Kasumi-1 (cell line): ENCODE measurements around the gene CELF4.

Experiments
- DNase-seq, 2 experiments: peaks; one replicate each; lab custom pipeline; 2025; lab: John Stamatoyannopoulos, UW

The CELF4 gene

DNA sequence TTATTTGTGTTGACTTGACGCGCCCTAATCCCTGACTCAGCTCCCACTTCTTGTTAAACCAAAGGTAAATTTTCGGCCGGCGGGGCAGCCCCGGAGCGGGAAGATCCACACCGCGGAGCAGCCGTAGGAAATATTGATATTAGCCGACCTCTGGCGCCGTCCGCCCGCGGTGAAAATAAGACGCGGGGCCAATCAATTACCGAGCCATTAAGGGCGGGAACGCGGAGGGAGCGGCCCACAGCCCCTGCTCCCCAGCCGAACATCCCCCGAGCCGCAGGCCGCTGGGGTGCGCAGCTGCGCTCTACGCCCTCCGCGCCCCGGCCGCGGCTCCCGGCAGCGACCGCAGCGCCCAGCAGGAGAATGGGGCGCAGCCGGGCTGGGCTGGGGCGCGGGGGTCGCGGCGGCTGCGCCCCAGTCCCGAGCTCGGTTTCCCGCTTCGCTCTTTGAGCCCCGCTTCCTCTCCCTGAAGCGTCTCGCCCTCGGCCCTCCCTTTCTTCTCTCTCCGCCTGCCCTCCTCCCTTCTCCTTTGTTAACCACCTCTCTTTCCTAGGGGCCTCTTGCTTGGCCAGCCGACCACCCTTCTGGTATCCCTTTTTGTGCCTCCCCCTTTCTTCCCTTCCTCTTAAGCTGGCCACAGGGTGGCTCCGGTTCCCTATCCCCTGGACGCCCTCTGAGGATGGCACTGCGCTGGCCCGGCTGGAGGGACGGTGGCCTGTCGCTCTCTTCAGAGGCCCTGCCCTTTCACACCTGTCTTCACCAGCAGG is 40.9 kb downstream of the CELF4 start:
- DNase-seq, result no peak

DNA sequence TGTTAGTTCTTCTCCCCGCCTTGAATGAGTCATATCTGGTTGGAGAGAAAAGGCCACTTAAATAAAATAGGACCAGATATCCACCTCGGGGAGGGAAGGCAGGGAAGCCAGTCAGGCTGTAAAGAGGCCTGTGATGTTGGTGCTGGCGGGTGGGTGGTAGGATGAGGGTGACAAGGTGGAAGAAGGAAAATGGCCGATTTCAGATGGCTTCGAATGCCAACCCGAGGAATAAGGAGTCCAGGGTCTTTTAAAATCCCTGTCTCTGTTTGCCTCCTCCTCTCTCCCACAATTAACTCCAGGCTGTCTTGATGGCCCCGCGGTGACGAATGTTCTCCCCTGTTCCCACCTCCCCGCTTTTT is 41.5 kb downstream of the CELF4 start:
- DNase-seq, result no peak

DNA sequence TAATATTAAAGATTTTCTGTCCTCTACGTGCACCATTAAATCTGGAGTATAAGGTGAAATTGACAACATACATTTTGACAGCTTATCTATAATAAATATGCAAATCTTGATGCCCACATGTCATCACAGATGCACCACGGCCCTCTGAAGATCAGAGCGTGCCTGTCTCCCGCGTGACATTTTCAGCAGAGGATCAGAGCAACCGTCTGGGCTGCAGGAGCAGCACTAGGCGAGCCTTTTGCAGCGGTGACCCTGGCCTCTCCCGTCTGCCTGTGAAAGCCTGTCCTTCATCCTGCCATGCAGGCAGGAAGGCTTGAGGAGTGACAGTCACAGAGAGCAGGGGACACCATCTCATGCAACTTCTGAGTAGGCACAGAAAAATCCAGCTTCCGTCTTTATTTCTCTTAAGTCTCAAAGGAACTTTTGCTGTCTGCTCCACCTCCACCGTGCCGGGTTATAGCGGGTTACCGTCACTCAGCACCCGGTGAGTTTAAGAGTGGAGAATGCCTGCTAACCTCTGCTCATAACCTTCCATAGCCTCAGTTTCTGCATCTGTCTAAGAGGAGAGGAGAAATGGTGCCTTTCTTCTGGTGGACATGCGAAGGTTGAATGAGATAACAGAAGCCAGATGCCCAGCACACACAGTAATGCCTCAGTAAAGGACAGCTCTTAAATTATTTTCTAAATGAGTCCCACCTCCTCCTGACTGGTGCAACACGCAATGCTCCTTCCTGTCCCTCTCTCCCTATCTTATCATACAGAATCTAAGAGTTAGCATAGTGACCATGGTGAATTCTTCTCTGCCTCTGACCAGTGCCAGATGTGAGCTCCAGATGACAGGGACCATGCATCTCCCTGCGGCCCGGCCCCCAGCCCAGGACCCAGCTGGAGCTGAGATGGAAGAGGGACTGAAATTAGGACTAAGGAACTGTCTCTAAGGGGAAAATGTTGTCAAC is 43.8 kb downstream of the CELF4 start:
- DNase-seq, result no peak

DNA sequence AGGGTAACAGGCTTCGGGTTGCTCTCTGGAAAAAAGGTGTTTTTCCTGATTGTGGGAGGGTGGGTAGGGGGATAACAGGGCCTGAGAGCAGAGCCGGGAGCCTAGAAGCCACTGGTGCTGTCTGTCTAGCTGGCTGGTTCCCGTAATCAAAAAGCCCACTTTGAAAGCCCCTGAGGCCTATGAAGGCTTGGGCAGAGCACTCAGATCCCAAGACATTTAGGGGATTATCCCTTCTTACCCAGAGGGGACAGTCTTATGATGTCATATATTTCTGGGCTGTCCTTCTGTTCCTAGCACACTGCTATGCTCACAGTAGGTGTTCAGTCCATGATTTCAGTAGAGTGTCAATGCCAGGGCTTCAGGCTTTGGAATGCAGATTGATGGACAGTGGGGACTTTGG is 45.1 kb downstream of the CELF4 start:
- DNase-seq, result no peak

DNA sequence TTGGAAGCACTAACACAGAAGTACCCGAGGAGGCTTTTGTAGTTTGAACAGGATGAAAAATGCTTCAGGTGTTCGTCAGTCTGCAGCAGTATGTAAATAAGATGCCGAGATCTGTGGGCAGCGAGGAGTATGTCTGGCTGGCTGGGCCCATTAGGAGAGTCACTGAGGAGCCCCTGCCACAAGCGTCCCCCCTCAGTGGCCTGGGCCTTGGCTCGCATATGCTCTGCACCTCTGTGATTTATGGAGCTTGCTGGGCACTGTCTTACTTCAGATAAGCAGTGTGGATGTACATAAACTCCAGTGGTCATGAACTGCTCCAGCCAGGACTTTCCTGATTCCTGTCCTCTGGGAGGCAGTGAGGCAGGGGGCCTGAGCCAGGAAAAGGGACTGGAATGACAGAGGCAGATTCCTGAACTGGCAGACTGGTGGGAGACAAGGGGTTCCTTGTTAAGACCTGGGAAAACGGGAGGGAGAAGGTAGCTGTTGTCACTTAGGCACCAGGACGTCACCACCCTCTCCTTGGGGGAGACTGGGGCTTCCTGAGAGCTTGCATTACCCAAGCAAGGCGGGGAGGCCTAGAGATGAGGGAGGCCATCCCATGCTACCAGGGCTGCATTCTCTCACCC is 46.0 kb downstream of the CELF4 start:
- DNase-seq, result no peak

DNA sequence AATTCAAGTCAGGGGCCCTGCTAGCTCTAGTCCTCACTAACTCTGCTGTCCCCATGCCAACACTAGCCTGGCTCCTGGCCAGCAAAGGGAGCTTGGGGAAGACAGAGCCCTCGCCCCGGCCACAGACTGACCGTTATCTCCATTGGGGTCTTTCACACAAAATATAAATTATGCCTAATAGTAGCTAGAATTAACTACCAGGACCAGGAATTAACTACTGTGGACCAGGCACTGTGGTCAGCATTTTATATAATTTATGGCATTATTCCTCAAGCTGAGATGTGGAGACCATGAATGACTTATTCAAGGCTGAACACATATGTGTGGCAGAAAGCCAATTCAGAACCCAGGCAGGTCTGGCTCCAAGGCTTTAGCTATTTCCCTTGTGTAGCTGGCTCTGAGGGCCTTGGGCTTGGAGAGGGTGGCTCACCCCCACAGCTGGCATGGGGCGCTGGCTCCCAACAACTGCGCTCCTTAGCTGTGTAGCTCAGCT is 49.2 kb downstream of the CELF4 start:
- DNase-seq, result no peak

DNA sequence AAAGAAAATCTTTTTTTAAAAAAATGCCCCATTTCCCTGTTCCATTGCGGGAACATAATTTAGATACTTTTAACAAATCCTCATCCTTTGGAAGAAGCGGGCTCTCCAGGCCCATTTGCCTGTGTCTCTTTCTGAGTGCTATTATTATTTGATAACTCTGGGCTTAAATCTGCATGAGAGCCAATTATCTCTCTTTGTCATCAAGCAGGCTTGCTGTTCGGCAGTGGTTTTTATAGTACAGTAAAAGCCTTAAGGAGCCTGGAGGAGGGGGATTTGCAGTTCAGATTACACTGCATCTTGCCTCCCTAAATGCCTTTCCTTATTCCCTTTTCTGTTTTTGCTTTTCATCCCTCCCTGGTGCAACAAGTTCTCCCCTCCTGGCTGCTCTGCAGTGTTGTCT is 50.6 kb downstream of the CELF4 start:
- no peak for DNase-seq

DNA sequence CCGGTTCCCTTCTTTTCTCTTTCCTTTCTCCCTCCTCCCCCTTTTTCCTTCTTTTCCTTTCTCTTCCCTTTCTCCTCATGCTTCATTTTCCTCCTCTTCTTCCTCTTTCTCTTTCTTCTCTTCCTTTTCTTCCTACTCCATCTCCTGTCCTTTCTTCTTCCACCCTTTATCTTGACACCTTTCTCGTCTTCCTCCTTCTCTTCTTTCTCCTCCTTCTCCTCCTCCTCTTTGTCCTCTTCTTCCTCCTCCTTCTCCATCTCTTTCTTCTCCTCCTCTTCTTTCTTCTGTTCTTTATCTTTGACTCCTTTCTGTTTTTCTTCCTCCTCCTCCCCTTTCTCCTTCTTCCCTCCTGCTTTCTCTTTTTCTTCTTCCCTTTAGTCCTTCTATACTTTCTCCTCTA is 53.2 kb downstream of the CELF4 start:
- no peak for DNase-seq

DNA sequence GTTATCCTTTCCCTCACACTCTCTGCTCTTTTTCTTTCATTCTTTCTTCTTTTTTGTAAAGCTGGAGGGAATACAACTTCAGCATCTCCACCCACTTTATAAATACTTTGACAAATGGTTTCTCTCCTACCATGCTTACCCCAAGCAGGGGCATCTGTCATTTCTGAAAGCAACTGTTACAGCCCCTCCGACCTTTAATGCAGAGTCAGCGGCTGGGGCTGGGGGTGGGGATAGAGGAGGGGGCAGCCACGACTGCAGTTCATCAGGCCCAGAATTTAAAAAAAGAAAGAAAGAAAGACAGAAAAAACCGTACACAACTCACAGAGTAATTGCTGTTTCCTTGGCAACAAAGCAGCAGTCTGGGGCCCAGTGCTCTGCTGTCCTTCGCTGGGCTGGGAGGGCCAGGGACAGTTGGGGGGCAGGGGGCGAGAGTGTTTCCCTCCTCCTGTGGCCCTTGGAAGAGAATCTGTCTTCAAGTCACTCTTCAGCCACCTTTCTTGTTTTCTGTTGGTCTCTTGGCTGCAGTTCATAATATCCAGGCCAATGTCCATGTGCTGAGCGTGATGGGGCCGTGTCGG is 53.8 kb downstream of the CELF4 start:
- DNase-seq, result no peak

DNA sequence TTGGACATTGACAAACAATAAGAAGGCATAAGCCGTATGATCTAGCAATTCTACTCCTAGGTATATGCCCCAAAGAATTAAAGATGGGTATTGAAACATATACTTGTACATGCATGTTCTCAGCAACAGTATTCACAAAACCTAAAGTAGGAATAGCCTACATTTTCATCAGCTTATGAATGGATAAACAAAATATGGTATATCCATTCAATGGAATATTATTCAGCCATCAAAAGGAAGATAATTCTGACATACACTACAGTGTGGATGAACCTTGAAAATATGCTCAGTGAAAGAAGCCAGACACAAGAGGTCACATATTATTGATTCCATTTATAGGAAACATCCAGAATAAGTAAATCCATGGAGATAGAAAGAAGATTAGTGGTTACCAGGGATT is 56.0 kb downstream of the CELF4 start:
- DNase-seq, result no peak

DNA sequence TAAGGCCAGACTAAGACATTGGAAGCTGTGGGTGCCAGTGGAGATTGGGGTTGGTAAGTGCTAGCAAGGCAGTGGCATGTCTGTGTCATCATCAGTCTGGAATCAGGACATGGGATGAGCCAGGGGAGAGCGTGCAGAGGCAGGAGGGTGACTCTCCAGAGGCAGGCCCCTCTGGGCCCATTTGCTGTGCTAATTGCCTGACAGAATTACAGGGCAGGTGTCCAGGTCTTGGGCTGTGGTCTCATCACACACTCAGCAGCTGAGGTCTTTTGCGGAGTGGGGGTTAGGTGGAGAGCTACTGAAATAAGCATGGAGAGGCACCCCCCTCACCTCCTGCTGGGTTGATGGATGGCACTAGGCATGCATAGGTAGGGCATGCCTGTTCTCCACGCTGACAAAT is 57.4 kb downstream of the CELF4 start:
- DNase-seq, result no peak

DNA sequence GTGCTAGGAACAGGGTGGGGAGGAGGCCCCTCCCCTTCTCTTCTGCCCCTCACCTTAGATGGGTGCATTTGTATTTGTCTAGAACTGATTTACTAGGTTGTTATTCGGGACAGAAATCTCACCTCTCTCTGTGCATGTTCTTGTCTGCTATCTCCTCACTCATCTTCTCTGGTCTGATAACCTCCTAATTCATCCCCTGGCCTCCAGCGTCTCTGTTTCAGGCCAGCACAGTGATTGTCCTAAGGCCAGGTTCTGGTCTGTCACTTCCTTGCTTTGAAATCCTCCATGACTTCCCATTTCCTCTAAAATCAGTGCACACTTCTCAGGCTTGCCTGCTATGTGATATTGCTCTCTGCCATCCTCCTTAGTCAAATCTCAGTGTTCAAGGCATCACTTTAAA is 58.4 kb downstream of the CELF4 start:
- no peak for DNase-seq

DNA sequence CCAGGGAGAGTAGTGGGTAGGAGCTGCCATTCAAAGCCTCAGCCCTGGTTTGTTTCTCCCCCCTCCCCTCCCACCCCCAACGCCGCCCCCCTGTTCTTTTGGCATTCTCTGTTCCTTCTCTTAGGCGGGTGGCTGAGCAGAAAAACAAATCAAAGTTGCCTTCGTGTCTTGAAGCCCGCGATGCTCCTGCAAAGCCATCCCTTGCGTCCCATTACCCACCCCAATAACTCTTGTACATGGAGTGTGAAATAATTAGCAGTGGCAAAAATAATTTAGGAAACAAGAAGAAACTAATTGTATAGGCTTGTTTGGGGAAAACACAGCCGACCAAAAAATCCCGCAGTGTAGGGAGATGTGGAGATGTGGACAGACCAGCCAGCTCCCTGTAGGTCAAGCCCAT is 59.6 kb downstream of the CELF4 start:
- no peak for DNase-seq

DNA sequence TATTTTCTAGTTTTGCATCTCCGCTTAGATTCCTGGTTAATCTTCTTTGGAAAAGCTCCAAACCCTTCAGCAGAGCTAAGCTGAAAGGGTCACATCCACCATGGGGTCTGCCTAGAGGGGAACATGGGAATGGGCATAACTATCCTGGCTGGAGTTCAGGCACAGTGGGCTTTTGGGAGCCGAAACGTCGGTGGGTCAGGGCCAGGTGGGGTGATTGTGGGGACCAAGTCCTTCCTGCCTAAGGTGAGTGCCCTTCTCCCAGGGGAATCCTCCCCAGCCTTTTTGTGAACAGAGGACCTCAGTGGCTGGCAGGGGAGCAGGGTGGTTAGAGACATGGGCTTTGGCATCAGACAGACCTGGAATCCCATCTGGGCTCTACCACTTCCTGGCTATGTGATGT is 60.3 kb downstream of the CELF4 start:
- no peak for DNase-seq

DNA sequence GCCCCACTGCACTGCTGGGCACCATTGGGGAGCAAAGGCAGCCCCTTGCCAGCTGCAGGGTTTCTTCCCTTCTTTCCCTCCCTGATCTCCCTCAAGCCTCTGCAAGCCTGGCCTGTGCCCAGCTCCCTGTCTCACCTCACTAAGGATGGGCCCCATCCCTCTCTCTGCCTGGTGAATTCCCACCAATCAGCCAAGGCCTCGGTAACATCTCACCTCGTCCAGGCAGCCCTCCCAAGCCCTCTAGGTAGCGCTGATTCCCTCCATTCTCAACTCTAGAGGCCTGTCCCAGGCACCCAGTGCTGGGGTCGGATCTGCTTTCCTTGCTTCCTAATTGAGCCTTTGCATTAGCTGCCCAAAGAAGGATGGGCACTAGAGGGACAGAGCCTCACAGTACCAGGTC is 63.0 kb downstream of the CELF4 start:
- DNase-seq, result no peak

DNA sequence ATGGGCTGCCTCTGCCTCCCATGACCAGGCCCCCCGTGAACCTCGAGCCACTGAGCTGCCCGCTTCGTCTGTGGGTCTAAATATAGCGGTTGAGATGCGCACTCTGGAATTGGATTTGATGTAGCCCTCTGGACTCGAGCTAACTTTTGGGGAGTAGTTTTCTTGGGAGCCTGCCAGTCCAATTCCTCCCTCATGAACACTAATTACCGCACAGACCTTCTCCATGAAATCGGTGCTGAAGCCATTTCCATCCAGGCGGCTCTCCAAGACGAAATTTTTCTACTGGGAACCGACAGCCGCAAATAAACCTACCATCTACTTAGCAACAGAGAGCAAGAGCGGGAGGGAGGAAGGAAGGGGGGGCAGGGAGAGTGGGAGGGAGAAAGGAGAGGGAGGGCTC is 63.6 kb downstream of the CELF4 start:
- DNase-seq, result no peak

DNA sequence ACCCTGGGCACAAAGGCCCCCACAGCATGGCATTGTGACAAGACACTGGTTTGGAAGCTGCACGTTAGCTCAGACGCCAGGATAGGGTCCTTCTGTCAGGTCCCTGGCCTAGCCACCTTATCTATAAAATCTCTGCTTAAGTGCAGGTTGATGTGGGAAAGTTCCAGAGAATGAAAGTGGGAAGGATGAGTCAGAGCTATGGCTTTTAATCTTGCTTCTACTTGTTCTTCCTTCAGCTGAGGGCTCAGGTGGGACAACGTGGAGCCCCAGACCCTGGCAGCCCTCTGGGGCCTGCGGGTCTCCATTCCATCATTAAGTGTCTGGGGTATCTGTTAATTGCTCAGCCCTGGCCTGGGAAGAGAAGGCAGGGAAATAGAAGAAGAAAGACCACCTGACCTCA is 64.5 kb downstream of the CELF4 start:
- no peak for DNase-seq

DNA sequence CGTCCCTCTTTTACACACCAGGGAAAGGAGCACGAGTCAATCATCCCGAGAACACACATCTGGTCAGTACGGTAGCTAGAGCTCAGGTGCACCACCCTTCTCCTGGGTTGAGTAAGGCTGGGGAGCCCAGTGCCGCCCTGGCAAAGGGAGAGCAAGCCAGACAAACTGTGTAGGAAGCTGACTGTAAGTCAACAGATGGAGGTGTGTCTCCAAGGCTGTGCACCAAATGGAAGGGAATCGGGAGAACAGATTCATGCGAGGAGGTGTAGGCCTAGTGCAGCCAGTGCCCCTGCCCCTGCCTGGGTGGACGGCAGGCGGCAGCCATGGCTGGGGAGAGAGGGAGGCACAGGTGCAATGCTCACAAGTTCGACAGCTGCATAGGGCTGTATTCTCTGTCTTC is 65.7 kb downstream of the CELF4 start:
- DNase-seq, result no peak

DNA sequence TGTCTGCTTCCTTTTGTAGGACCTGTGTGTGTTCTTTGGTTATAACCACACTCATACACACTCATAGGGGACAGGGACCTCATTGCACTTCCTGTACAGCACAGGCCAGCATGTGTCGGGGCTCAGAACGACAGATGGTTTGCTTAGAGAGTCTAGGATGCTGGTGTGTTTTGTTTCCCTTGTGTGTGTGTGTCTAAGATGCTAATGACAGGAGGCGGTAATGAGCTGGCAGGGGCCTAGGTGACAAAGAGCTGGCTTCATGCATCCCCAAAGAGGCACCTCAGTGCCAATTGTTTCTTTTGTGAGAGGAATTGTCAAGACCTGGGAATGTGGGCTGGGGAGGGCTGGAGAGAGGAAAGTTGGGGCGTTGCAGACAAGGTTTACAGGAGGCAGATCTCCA is 66.6 kb downstream of the CELF4 start:
- no peak for DNase-seq

DNA sequence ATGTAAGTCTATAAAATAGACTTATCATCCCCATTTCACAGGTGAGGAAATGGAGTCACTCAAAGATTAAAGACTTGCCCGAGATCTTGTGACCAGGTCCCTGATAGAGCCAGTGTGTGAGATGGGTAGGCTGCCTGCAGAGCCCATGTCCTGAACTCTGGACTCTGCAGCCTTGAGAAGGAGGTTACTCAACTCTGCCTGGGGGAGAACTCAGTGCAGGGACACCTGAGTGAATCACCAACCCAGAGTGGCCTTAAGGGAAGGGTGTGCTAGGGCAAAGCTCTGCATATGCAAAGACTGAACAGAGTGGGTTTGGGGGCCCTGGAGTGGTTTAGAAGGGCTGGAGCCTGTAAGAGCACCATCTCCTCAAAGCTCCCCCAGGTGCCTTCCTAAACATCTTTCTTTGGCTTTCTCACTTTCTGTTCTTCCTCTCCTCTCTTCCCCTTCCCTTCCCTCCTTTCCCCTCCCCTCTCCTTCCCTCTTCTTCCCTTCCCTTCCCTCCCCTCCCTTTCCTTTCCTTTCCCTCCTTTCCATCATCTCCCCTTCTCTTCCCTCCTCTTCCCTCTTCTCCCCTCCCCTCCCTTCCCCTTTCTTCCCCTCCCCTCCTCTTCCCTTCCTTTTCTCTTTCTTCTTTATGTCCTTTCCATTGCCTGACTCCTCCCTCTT is 67.6 kb downstream of the CELF4 start:
- DNase-seq, result no peak

DNA sequence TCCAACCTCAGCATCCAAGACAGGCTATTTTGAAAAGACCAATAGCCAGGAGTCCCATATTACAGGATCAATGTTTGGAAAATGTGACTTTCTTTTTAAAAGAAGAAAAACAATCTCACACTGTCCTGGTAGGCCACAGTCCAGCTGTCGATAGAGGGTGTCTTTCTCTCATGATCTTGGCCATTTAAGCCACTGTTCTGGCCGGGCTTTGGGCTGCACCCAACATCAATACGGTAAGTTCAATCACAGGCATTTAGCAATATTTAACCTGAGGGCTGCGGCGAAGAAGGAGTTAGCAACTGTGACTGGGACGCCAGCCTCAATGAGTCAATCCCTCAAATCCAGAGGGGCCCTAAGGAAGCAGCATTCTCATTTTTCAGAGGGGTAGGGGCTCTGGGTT is 69.0 kb downstream of the CELF4 start:
- no peak for DNase-seq

DNA sequence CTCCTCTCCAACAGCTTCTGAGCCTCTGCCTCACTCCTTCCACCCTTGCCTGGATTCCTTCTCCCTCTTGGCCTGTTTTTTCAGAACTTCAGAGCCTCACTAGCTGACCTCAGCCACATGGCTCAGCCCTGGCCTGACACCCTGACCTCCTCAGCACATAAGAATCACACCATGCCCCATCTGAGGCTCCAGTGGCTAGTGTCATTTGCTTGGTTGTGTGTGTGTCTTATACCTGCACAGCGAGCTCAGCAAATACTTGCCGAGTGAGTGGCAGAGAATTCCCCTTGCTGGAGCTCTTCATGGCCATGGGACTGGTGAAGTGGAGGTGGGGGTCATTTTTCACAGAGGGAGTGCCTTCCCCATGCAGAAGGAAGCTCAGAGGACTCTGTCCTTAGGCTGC is 70.2 kb downstream of the CELF4 start:
- DNase-seq, result no peak
